Measurements from ENCODE around the gene TNFRSF17. TPM values are rescaled to one million over a fixed set of nuclear protein-coding genes. Genes with fewer than 3 reads are reported as not detected.

The TNFRSF17 gene
- total and polyA plus RNA-seq, 2 donors (not counting 3 experiments of a cell fraction or from before 2014, with no cell fraction given) = not detected

DNA sequence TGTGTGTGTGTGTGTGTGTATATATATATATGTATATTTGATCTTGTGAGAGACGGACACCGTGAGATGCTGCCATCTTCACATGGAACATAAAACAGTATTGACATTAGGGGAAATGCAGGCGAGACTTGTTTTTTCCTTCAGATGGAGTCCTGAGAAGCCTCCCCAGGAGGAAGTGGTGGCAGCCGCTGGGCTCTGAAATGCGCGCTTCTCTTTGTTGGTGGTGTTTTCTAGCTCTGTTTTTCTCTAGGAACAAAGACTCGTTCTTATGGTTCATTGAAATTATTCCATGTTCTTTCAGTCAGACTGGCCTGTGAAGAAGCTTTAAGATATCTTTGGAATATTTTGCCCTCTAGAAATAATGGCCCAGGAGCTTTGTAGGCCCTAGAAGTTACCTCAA, 44.5 kb downstream of the TNFRSF17 start:
- Histone ChIP-seq H3K9me1 (replicated peaks; ENCODE audit: control insufficient read depth, extremely low read depth, insufficient read depth, low read length) (no peaks in the 10 kb centered on the region), H3K4me3 (replicated peaks in 1 of 3; ENCODE audit: insufficient read depth in 1 of 3, low read depth in 1 of 3, low read length in 3 of 3) (no peak overlapping the region), H3K4me2 (ENCODE audit: insufficient read depth, low read length) (no peak overlapping the region), H3K9me3 (replicated peaks; ENCODE audit: control insufficient read depth, insufficient read depth, low read length) (no peaks in the 10 kb centered on the region), H3K27ac (ENCODE audit: insufficient read depth, low read depth, low read length) (no peak overlapping the region), H3K4me1 (ENCODE audit: control insufficient read depth, extremely low read depth, insufficient read depth, low read length) (no peaks in the 10 kb centered on the region), H3K79me2 (ENCODE audit: control insufficient read depth, insufficient read depth, low read length) (no peaks in the 10 kb centered on the region), H2AFZ (ENCODE audit: low read depth, low read length) (no peak overlapping the region), H3K27me3 (ENCODE audit: control insufficient read depth in 2 of 2, insufficient read depth in 2 of 2, low read length in 2 of 2) (no peaks in the 10 kb centered on the region), H3K36me3 (ENCODE audit: control insufficient read depth in 2 of 2, extremely low read depth in 1 of 2, insufficient read depth in 2 of 2, low read length in 2 of 2) (no peaks in the 10 kb centered on the region), H4K20me1 (replicated peaks; ENCODE audit: control insufficient read depth, extremely low read depth, insufficient read depth, low read length) (no peaks in the 10 kb centered on the region), H3K9ac (replicated peaks; ENCODE audit: extremely low read depth, insufficient read depth, low read length) (no peak overlapping the region)
- no peak for TF ChIP-seq EZH2 (IDR thresholded peaks at IDR 0.05; ENCODE audit: borderline replicate concordance, low read depth, low read length, severe bottlenecking)
- no peak for TF ChIP-seq POLR2A (IDR thresholded peaks at IDR 0.05; ENCODE audit: low read depth, low read length)
- no peak for TF ChIP-seq GATA2 (IDR thresholded peaks at IDR 0.05; ENCODE audit: insufficient read depth, insufficient read length, low read depth, low read length)
- TF ChIP-seq FOS (IDR thresholded peaks at IDR 0.05; ENCODE audit: borderline replicate concordance, insufficient read depth, low read length) = no peak
- no peak for TF ChIP-seq POLR2AphosphoS5 (IDR thresholded peaks at IDR 0.05; ENCODE audit: insufficient read depth, low read depth, low read length)
- no peak for TF ChIP-seq JUN (IDR thresholded peaks at IDR 0.05; ENCODE audit: borderline replicate concordance, insufficient read depth, insufficient read length, low read depth)
- TF ChIP-seq, protein P1, sequence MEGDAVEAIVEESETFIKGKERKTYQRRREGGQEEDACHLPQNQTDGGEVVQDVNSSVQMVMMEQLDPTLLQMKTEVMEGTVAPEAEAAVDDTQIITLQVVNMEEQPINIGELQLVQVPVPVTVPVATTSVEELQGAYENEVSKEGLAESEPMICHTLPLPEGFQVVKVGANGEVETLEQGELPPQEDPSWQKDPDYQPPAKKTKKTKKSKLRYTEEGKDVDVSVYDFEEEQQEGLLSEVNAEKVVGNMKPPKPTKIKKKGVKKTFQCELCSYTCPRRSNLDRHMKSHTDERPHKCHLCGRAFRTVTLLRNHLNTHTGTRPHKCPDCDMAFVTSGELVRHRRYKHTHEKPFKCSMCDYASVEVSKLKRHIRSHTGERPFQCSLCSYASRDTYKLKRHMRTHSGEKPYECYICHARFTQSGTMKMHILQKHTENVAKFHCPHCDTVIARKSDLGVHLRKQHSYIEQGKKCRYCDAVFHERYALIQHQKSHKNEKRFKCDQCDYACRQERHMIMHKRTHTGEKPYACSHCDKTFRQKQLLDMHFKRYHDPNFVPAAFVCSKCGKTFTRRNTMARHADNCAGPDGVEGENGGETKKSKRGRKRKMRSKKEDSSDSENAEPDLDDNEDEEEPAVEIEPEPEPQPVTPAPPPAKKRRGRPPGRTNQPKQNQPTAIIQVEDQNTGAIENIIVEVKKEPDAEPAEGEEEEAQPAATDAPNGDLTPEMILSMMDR (IDR thresholded peaks at IDR 0.05; ENCODE audit: extremely low read depth in 1 of 2, insufficient read depth in 1 of 2, low read depth in 1 of 2, low read length in 2 of 2) = no peak
- TF ChIP-seq MYC (IDR thresholded peaks at IDR 0.05; ENCODE audit: low read depth, low read length) = no peak
- TF ChIP-seq, protein P2, sequence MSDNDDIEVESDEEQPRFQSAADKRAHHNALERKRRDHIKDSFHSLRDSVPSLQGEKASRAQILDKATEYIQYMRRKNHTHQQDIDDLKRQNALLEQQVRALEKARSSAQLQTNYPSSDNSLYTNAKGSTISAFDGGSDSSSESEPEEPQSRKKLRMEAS (IDR thresholded peaks at IDR 0.05; ENCODE audit: insufficient read depth, insufficient read length) = no peak
- intact Hi-C loops (cut with micrococcal nuclease) (no loop called here), dilution Hi-C loops (cut with MboI; ENCODE audit: extremely low pct_ligation_motif_present, low sequenced_read_pairs) (no loop called here)
- no TSS peak for BruUV-seq (replicated peaks)
- ChIA-PET POLR2A (no interaction called here), CTCF (interaction anchor here (0.9 to 2.1 kb wide), 3 partner anchors 9 to 59 kb away, joined by 3 to 6 read pairs (median 4); no protein-coding TSS in a partner anchor)
- FAIRE-seq (no peak), DNase-seq (ENCODE audit: low read depth, low spot score) (no peak)
